NB4 (cell line): ENCODE data around the gene TMED8.

Experiments used
- DNase-seq: peaks from one replicate; pipeline ENCODE4 v3.0.0; 2010; ENCODE audit warnings: low read depth
- H3K4me3 ChIP-seq: one replicate; pipeline ENCODE4 v1.5.1; 2011; ENCODE audit warnings: mild to moderate bottlenecking, low read depth, low read length, moderate library complexity
- MYC ChIP-seq: IDR thresholded peaks from 2 replicates; pipeline ENCODE4 v1.6.1; 2011; ENCODE audit warnings: low read depth, low read length
- POLR2A ChIP-seq: IDR thresholded peaks from 2 replicates; pipeline ENCODE4 v1.6.1; 2011; ENCODE audit warnings: mild to moderate bottlenecking; ENCODE audit not compliant: insufficient read length; ENCODE audit errors: extremely low read depth
- TF ChIP-seq, protein P1 (sequence below): IDR thresholded peaks from one replicate; pipeline ENCODE4 v1.5.1; 2012; ENCODE audit warnings: low read depth, low read length
- TF ChIP-seq, protein P2 (sequence below): IDR thresholded peaks from 2 replicates; pipeline ENCODE4 v1.6.1; 2011; ENCODE audit warnings: low read depth, low read length

TMED8 gene

DNA sequence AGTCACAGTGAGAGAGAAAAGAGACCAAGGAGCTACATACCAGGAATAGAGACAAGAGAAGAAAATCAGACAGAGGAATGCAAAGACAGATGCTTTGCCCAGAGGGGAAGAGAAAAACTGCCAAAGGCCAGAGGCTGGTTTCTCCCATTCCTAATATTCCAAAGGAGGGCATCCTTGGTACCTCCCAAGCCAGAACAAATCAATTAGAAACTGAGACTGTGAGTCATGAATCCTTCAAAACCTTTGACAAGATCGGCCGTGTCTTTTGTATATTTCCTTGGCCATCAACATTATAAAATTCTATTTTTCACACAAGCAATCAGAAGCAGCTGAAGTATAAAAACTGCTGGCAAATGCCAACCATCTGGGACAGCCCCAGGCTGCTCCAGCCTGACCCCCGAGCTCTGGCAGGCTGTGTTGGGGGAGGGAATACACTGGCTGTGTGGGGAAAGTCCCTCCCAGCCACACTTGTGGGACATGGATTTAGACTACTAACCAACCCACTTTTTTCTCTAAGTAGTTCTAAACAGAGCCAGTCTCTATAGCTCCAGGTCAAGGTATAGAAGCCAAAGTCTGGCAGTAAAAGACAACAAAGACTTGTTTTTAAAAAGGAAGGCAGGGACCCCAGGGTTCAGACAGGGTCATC is 69.9 kb downstream of the TMED8 start:
- no peak for DNase-seq
- TF ChIP-seq POLR2A (no peak), MYC (no peak)
- TF ChIP-seq, protein P1, sequence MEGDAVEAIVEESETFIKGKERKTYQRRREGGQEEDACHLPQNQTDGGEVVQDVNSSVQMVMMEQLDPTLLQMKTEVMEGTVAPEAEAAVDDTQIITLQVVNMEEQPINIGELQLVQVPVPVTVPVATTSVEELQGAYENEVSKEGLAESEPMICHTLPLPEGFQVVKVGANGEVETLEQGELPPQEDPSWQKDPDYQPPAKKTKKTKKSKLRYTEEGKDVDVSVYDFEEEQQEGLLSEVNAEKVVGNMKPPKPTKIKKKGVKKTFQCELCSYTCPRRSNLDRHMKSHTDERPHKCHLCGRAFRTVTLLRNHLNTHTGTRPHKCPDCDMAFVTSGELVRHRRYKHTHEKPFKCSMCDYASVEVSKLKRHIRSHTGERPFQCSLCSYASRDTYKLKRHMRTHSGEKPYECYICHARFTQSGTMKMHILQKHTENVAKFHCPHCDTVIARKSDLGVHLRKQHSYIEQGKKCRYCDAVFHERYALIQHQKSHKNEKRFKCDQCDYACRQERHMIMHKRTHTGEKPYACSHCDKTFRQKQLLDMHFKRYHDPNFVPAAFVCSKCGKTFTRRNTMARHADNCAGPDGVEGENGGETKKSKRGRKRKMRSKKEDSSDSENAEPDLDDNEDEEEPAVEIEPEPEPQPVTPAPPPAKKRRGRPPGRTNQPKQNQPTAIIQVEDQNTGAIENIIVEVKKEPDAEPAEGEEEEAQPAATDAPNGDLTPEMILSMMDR: no peak
- TF ChIP-seq, protein P2, sequence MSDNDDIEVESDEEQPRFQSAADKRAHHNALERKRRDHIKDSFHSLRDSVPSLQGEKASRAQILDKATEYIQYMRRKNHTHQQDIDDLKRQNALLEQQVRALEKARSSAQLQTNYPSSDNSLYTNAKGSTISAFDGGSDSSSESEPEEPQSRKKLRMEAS: no peak
- no peak overlapping the region for H3K4me3 ChIP-seq

GRCh38 chr14:77306416-77306815 is 70.5 kb downstream of the TMED8 start:
- no peak overlapping the region for H3K4me3 ChIP-seq
- TF ChIP-seq POLR2A: no peak
- no peak for TF ChIP-seq MYC
- TF ChIP-seq, protein P1: no peak
- TF ChIP-seq, protein P2: no peak
- DNase-seq: no peak

DNA sequence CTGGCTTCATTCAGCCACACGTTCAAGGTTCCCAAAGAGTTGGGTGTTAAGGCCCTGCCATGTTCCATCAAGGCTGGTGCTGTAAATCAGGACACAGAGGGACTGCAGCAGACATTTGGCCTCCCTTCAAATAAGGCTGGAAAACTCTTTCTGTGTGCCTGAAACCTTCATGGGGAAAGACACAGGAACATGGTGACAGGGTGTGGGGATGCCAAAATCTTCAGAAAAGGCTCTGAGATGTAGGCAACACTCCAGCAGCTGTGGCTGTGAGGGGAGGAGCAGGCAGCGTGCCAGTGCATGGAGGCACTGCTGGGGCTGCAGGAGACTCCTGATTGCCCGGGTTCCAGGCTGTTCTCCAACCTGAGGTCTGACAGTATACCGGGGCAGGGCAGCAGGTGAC is 71.2 kb downstream of the TMED8 start:
- DNase-seq: no peak
- TF ChIP-seq POLR2A (no peak), MYC (no peak)
- TF ChIP-seq, protein P1: no peak
- TF ChIP-seq, protein P2: no peak

GRCh38 chr14:77303417-77304156 is 73.3 kb downstream of the TMED8 start:
- no peak overlapping the region for H3K4me3 ChIP-seq
- TF ChIP-seq MYC (no peak), POLR2A (no peak)
- TF ChIP-seq, protein P2: no peak
- TF ChIP-seq, protein P1: no peak
- DNase-seq: peak; percentile 52

More for the DNA sequence above, 71.2 kb downstream of the TMED8 start:
- H3K4me3 ChIP-seq: no peak overlapping the region

- TF ChIP-seq, protein P2: no peak
- no peak for TF ChIP-seq POLR2A
- no peak for TF ChIP-seq MYC
- no peak overlapping the region for H3K4me3 ChIP-seq
- no peak for DNase-seq
Measured at GRCh38 chr14:77302926-77303325, 74.0 kb downstream of the TMED8 start.

DNA sequence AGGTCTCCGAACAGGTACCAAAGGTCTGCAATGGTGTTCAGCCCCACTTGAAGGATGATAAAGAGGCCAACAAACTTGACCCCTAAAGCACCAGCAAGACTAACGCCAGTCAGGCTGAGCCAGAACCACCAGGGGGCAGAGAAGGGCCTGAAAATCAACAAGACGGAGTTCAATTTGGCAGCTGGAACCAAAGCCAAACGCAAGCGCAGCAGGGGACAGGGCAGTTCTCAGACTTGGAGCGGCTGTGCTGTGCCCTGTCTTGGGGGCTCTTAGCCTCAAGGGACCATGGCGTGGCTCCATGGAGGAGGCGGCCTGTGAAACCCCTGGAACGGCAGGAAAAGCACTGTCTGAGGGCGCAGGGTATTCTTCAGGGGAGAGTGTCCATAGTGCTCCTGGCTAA is 75.8 kb downstream of the TMED8 start:
- DNase-seq: peak; percentile 71
- TF ChIP-seq POLR2A: no peak
- no peak for TF ChIP-seq MYC
- TF ChIP-seq, protein P1: peak; percentile 84
- no peak overlapping the region for H3K4me3 ChIP-seq
